Measurements from ENCODE around the gene DAAM2. TPM values are rescaled to one million over a fixed set of nuclear protein-coding genes. Genes with fewer than 3 reads are reported as not detected.

DAAM2 gene
- total RNA-seq, 2 experiments from 2014 or later, result 0.09 to 1.1 TPM

DNA sequence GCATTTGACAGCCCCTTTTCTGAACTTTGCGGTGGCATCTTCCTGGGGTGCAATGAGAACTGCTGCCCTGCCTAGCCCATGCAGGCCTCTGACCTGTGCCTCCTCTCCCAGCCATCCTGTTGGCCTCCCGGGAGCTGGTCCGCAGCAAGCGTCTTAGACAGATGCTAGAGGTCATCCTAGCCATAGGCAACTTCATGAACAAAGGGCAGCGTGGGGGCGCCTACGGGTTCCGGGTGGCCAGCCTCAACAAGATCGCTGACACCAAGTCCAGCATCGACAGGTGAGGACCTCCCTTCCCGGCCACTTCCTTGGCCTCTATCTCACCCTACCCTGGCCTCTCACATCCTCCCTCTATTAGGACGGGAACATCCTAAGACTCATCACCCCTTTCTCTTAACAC is 104.5 kb downstream of the DAAM2 start:
- no peaks in the 10 kb centered on the region for H3K9me2 ChIP-seq (ENCODE audit: insufficient read depth, low read length)
- H3K9me3 ChIP-seq (ENCODE audit: low read length), result no peaks in the 10 kb centered on the region
- no peaks in the 10 kb centered on the region for H3K79me2 ChIP-seq (ENCODE audit: insufficient read depth, low read depth, low read length)
- H3K36me3 ChIP-seq (ENCODE audit: insufficient read depth, low read length), result no peaks in the 10 kb centered on the region
- DNase-seq (ENCODE audit: low spot score), result no peak
- intact Hi-C loops (cut with micrococcal nuclease; ENCODE audit: unreplicated experiment), result no loop called here
- H2AFZ ChIP-seq (ENCODE audit: low read length), result no peak overlapping the region
- POLR2A ChIA-PET, result no interaction called here
- no peaks in the 10 kb centered on the region for H4K20me1 ChIP-seq (ENCODE audit: insufficient read depth, low read length)
- H3K4me2 ChIP-seq (ENCODE audit: low read length), result no peak overlapping the region
- CTCF ChIA-PET (ENCODE audit: unreplicated experiment), result no interaction called here
- BruUV-seq (replicated peaks), result no TSS peak
- TF ChIP-seq, protein P1, sequence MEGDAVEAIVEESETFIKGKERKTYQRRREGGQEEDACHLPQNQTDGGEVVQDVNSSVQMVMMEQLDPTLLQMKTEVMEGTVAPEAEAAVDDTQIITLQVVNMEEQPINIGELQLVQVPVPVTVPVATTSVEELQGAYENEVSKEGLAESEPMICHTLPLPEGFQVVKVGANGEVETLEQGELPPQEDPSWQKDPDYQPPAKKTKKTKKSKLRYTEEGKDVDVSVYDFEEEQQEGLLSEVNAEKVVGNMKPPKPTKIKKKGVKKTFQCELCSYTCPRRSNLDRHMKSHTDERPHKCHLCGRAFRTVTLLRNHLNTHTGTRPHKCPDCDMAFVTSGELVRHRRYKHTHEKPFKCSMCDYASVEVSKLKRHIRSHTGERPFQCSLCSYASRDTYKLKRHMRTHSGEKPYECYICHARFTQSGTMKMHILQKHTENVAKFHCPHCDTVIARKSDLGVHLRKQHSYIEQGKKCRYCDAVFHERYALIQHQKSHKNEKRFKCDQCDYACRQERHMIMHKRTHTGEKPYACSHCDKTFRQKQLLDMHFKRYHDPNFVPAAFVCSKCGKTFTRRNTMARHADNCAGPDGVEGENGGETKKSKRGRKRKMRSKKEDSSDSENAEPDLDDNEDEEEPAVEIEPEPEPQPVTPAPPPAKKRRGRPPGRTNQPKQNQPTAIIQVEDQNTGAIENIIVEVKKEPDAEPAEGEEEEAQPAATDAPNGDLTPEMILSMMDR (conservative IDR thresholded peaks at IDR 0.05; ENCODE audit: low read length), result no peak
- TF ChIP-seq EZH2phosphoT487 (IDR thresholded peaks at IDR 0.05; ENCODE audit: borderline replicate concordance, low read depth, low read length), result no peak
- H3K4me1 ChIP-seq (ENCODE audit: insufficient read depth, low read length, poor library complexity, severe bottlenecking), result no peaks in the 10 kb centered on the region
- no peak overlapping the region for H3K4me3 ChIP-seq (ENCODE audit: low read depth, low read length, poor library complexity, severe bottlenecking)
- no peak overlapping the region for H3K27ac ChIP-seq (ENCODE audit: low read depth, low read length, poor library complexity, severe bottlenecking)

GRCh38 chr6:39897698-39898097 is 105.5 kb downstream of the DAAM2 start:
- H3K4me2 ChIP-seq (ENCODE audit: low read length), result no peak overlapping the region
- H3K36me3 ChIP-seq (ENCODE audit: insufficient read depth, low read length), result no peaks in the 10 kb centered on the region
- no peak for DNase-seq (ENCODE audit: low spot score)
- no peaks in the 10 kb centered on the region for H3K9me2 ChIP-seq (ENCODE audit: insufficient read depth, low read length)
- H2AFZ ChIP-seq (ENCODE audit: low read length), result no peak overlapping the region
- TF ChIP-seq, protein P1 (conservative IDR thresholded peaks at IDR 0.05; ENCODE audit: low read length), result no peak
- TF ChIP-seq EZH2phosphoT487 (IDR thresholded peaks at IDR 0.05; ENCODE audit: borderline replicate concordance, low read depth, low read length), result no peak
- H3K4me1 ChIP-seq (ENCODE audit: insufficient read depth, low read length, poor library complexity, severe bottlenecking), result no peaks in the 10 kb centered on the region
- H3K9me3 ChIP-seq (ENCODE audit: low read length), result no peaks in the 10 kb centered on the region
- H3K79me2 ChIP-seq (ENCODE audit: insufficient read depth, low read depth, low read length), result no peaks in the 10 kb centered on the region
- no peak overlapping the region for H3K27ac ChIP-seq (ENCODE audit: low read depth, low read length, poor library complexity, severe bottlenecking)
- ChIA-PET POLR2A (interaction anchor here (1.3 kb wide), 1 partner anchor 47 kb away, joined by 3 read pairs; no protein-coding TSS in a partner anchor), CTCF (ENCODE audit: unreplicated experiment) (no interaction called here)
- no peaks in the 10 kb centered on the region for H4K20me1 ChIP-seq (ENCODE audit: insufficient read depth, low read length)
- BruUV-seq (replicated peaks), result no TSS peak
- no peak overlapping the region for H3K4me3 ChIP-seq (ENCODE audit: low read depth, low read length, poor library complexity, severe bottlenecking)
- intact Hi-C loops (cut with micrococcal nuclease; ENCODE audit: unreplicated experiment), result no loop called here

DNA sequence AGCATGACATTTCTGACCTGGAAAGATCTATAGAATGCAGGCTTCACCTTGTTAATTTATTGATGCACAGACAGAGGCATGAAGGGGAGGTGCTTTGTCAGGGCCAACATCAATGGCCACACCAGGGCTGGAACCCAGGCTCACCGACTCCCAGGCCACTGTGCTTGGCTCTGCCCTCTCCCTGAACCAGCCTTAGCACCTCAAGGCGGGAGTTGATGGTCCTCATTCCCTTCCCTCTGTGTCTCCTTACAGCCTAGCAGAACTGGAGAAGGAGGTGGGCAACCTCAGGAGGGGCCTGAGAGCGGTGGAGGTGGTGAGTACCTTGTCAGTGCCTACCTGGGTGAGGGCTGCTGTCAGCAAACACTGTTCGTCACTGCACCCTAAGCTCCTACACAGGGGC is 106.4 kb downstream of the DAAM2 start:
- TF ChIP-seq, protein P1 (conservative IDR thresholded peaks at IDR 0.05; ENCODE audit: low read length), result no peak
- TF ChIP-seq EZH2phosphoT487 (IDR thresholded peaks at IDR 0.05; ENCODE audit: borderline replicate concordance, low read depth, low read length), result no peak
- Histone ChIP-seq H3K27ac (ENCODE audit: low read depth, low read length, poor library complexity, severe bottlenecking) (no peak overlapping the region), H4K20me1 (ENCODE audit: insufficient read depth, low read length) (no peaks in the 10 kb centered on the region), H2AFZ (ENCODE audit: low read length) (no peak overlapping the region), H3K36me3 (ENCODE audit: insufficient read depth, low read length) (no peaks in the 10 kb centered on the region), H3K79me2 (ENCODE audit: insufficient read depth, low read depth, low read length) (no peaks in the 10 kb centered on the region), H3K9me3 (ENCODE audit: low read length) (no peaks in the 10 kb centered on the region), H3K4me2 (ENCODE audit: low read length) (no peak overlapping the region), H3K9me2 (ENCODE audit: insufficient read depth, low read length) (no peaks in the 10 kb centered on the region), H3K4me3 (ENCODE audit: low read depth, low read length, poor library complexity, severe bottlenecking) (no peak overlapping the region), H3K4me1 (ENCODE audit: insufficient read depth, low read length, poor library complexity, severe bottlenecking) (no peaks in the 10 kb centered on the region)
- CTCF ChIA-PET (ENCODE audit: unreplicated experiment), result no interaction called here
- intact Hi-C loops (cut with micrococcal nuclease; ENCODE audit: unreplicated experiment), result no loop called here
- POLR2A ChIA-PET, result interaction anchor here (1.3 kb wide), 1 partner anchor 47 kb away, joined by 3 read pairs; no protein-coding TSS in a partner anchor
- BruUV-seq (replicated peaks), result no TSS peak
- no peak for DNase-seq (ENCODE audit: low spot score)

Data from OCI-LY7 (cell line).